Cardiac muscle cell (in vitro differentiated cells and primary cell): ENCODE measurements around the gene PSMA6. TPM values are rescaled to one million over a fixed set of nuclear protein-coding genes. Genes with fewer than 3 reads are reported as not detected.
"Not testable (repeated sequence)": the region's sequence is repeated elsewhere in the genome, so short reads cannot be mapped to it uniquely, and the experiment has no call there.

Experiments
- DNase-seq, 2 donors: peaks; one replicate each; pipeline versions ENCODE4 v3.0.0 to v3.0.0-alpha.2; 2010 to 2017; ENCODE audit warnings: low read depth in 1 of 2, low spot score in 1 of 2
- H3K27ac ChIP-seq: fragments of 200-600 bp; sonication (generic); 2 replicates; pipeline ENCODE4 v1.5.1; 2016
- H3K27me3 ChIP-seq: fragments of 200-600 bp; sonication (generic); 2 replicates; pipeline ENCODE4 v1.6.0; 2016; ENCODE audit warnings: control low read depth
- H3K36me3 ChIP-seq: fragments of 200-600 bp; sonication (generic); 2 replicates; pipeline ENCODE4 v1.5.1; 2016; ENCODE audit warnings: control low read depth
- H3K4me1 ChIP-seq: fragments of 200-600 bp; sonication (generic); 2 replicates; pipeline ENCODE4 v1.8.1; 2017; ENCODE audit warnings: low read depth, mild to moderate bottlenecking, mixed run types
- H3K4me3 ChIP-seq: fragments of 200-600 bp; sonication (generic); 2 replicates; pipeline ENCODE4 v1.5.1; 2016; ENCODE audit warnings: mild to moderate bottlenecking
- H3K9me3 ChIP-seq: fragments of 200-600 bp; sonication (generic); 2 replicates; pipeline ENCODE4 v1.5.1; 2017; ENCODE audit warnings: low read depth, mild to moderate bottlenecking, control low read depth
- CTCF ChIP-seq: IDR thresholded peaks from 2 replicates; pipeline ENCODE4 v1.5.1; 2012; ENCODE audit warnings: low read depth, mild to moderate bottlenecking, low read length
- polyA plus RNA-seq: library from polyadenylated mRNA; unstranded; fragments of >200 nt; fragmentation: Nextera tagmentation; extraction: Ambion mirVana; gene quantifications from 2 replicates; pipeline ENCODE4 v1.2.1, GENCODE V29; 2016
- total RNA-seq: library from RNA; depleted of rRNA; stranded (reverse); fragments of >200 nt; gene quantifications from 2 replicates; pipeline ENCODE4 v1.2.3, GENCODE V29; 2016

Gene PSMA6
- total and polyA plus RNA-seq, 2 experiments from 2014 or later, result 143 to 352 TPM

- no peaks in the 10 kb centered on the region for H3K27me3 ChIP-seq
- TF ChIP-seq CTCF, result no peak
- no peaks in the 10 kb centered on the region for H3K9me3 ChIP-seq
- peaks cover 17% of the 10 kb centered on the region for H3K4me1 ChIP-seq
- no peak overlapping the region for H3K4me3 ChIP-seq
- no peaks in the 10 kb centered on the region for H3K36me3 ChIP-seq
- peak overlapping the region; percentile 76 for H3K27ac ChIP-seq
- DNase-seq, result peak in 1 of 2 donors; percentile 42
Measured at GRCh38 chr14:35342489-35343010, 50.4 kb downstream of the PSMA6 start.

GRCh38 chr14:35343702-35344101 is 51.5 kb downstream of the PSMA6 start:
- Histone ChIP-seq H3K4me3 (no peak overlapping the region), H3K27ac (no peak overlapping the region), H3K27me3 (no peaks in the 10 kb centered on the region), H3K4me1 (peaks cover 20% of the 10 kb centered on the region), H3K36me3 (no peaks in the 10 kb centered on the region), H3K9me3 (no peaks in the 10 kb centered on the region)
- DNase-seq, result no peak
- TF ChIP-seq CTCF, result no peak

GRCh38 chr14:35344107-35344807 is 52.1 kb downstream of the PSMA6 start:
- no peaks in the 10 kb centered on the region for H3K36me3 ChIP-seq
- DNase-seq, result no peak
- H3K27ac ChIP-seq, result no peak overlapping the region
- no peak for TF ChIP-seq CTCF
- H3K27me3 ChIP-seq, result no peaks in the 10 kb centered on the region
- H3K9me3 ChIP-seq, result no peaks in the 10 kb centered on the region
- H3K4me3 ChIP-seq, result no peak overlapping the region
- H3K4me1 ChIP-seq, result peaks cover 20% of the 10 kb centered on the region

- no peak for DNase-seq
- H3K27me3 ChIP-seq, result no peaks in the 10 kb centered on the region
- no peaks in the 10 kb centered on the region for H3K9me3 ChIP-seq
- H3K4me3 ChIP-seq, result no peak overlapping the region
- no peak for TF ChIP-seq CTCF
- H3K27ac ChIP-seq, result no peak overlapping the region
- H3K4me1 ChIP-seq, result peaks cover 16% of the 10 kb centered on the region
- no peaks in the 10 kb centered on the region for H3K36me3 ChIP-seq
Measured at GRCh38 chr14:35346738-35347322, 54.6 kb downstream of the PSMA6 start.

GRCh38 chr14:35347323-35348043 is 55.3 kb downstream of the PSMA6 start:
- Histone ChIP-seq H3K36me3 (no peaks in the 10 kb centered on the region), H3K27ac (no peak overlapping the region), H3K4me1 (peaks cover 17% of the 10 kb centered on the region), H3K4me3 (no peak overlapping the region), H3K9me3 (no peaks in the 10 kb centered on the region), H3K27me3 (no peaks in the 10 kb centered on the region)
- DNase-seq, result no peak
- no peak for TF ChIP-seq CTCF

- H3K27me3 ChIP-seq, H3K4me3 ChIP-seq, DNase-seq, H3K36me3 ChIP-seq, H3K27ac ChIP-seq, H3K9me3 ChIP-seq: not testable (repeated sequence)
- H3K4me1 ChIP-seq, result peaks cover 22% of the 10 kb centered on the region
Measured at GRCh38 chr14:35348044-35348380, 55.8 kb downstream of the PSMA6 start.
